WI38 (cell line): ENCODE data around the gene PCK1.

Source experiments
- H3K4me3 ChIP-seq: 2 replicates; pipeline ENCODE4 v1.5.1; 2011; ENCODE audit warnings: low read depth, mild to moderate bottlenecking, control low read depth, low read length
- TF ChIP-seq, protein P1 (sequence below): IDR thresholded peaks from 2 replicates; pipeline ENCODE4 v1.5.1; 2012; ENCODE audit warnings: low read depth, mild to moderate bottlenecking, control low read depth, low read length

The PCK1 gene

DNA sequence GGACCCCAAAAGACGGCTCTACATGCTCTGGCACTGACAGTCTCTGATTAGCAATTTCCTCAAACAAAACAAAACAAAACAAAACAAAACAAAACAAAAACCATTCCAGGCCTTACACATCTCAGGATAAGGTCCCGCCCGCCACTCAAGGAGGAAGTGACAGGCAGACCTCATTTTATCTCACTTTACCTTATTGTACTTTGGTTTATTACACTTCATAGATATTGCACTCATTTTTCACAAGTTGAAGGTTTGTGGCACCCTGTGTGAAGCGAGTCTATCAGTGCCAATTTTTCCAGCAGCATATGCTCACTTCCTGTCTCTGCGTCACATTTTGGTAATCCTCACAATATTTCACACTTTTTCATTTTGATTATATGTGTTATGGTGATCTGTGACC, 44.1 kb downstream of the PCK1 start:
- H3K4me3 ChIP-seq, result no peak overlapping the region
- TF ChIP-seq, protein P1, sequence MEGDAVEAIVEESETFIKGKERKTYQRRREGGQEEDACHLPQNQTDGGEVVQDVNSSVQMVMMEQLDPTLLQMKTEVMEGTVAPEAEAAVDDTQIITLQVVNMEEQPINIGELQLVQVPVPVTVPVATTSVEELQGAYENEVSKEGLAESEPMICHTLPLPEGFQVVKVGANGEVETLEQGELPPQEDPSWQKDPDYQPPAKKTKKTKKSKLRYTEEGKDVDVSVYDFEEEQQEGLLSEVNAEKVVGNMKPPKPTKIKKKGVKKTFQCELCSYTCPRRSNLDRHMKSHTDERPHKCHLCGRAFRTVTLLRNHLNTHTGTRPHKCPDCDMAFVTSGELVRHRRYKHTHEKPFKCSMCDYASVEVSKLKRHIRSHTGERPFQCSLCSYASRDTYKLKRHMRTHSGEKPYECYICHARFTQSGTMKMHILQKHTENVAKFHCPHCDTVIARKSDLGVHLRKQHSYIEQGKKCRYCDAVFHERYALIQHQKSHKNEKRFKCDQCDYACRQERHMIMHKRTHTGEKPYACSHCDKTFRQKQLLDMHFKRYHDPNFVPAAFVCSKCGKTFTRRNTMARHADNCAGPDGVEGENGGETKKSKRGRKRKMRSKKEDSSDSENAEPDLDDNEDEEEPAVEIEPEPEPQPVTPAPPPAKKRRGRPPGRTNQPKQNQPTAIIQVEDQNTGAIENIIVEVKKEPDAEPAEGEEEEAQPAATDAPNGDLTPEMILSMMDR, result no peak

DNA sequence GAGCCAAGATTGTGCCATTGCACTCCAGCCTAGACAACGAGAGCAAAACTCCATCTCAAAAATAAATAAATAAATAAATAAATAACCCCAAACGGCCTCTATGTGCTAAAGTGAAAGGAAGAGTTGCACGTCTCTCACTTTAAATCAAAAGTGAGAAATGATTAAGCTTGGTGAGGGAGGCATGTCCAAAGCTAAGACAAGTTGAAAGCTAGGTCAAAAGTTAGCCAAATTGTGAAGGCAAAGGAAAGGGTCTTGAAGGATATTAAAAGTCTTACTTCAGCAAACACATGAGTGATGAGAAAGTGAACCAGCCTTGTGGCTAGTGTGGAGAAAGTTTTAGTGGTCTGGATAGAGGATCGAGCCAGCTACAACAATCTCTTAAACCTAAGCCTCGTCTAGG, 45.0 kb downstream of the PCK1 start:
- H3K4me3 ChIP-seq, result no peak overlapping the region
- TF ChIP-seq, protein P1, result no peak

DNA sequence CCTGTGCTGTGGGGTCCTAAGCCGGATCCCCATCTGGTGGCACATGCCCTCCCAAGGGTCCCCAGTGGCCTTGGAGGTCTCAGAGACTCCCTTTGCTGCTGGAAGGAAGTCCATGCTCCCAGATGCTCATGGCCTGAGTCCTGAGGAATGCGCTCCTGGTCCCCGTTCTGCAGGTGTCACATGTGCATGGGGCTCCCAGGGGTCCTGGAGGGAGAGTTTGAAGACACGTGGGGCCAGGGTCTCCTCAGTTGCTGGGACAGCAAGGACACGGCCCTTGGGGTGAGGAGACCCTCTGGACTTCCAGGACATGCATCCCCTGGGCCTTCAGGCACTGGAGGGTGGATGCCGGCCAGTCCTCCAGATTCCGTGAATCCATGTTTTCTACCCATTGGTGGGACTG, 47.6 kb downstream of the PCK1 start:
- H3K4me3 ChIP-seq, result no peak overlapping the region
- TF ChIP-seq, protein P1, result no peak

DNA sequence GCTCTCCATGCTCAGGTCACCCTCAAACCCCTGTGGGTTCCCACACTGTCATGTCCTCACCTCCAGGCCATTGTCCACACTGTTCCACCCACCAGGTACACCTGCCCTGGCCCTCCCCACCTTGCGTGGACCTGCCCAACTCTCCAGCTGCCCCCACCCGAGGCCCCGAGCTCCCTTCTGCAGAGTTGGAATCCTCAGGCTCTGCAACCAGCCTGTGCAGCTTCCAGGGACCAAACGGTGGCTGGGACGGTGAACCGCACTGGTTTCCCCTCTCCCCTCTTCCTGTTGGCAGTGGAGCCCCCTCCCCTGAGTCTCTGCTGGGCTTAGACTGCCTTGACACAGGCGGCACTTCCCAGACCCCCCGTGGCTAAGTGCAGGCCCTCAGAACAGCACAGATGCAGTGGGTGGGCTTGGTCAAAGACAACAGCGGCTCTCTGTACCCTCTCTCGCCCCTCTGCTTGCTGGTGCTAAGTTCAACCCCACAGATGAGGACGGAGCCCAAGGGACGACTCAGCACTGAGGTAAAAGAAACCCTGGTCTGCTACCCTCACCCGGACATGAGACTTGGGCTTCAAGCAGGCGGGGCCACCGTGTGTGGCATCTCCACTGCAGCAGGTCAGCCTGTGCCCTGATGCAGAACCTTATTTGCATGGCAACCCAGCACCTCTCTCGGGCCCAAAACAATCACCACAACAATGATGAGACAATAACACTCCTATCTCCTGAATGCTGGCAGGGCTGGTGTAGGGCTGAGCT, 48.4 kb downstream of the PCK1 start:
- TF ChIP-seq, protein P1, result no peak
- no peak overlapping the region for H3K4me3 ChIP-seq

DNA sequence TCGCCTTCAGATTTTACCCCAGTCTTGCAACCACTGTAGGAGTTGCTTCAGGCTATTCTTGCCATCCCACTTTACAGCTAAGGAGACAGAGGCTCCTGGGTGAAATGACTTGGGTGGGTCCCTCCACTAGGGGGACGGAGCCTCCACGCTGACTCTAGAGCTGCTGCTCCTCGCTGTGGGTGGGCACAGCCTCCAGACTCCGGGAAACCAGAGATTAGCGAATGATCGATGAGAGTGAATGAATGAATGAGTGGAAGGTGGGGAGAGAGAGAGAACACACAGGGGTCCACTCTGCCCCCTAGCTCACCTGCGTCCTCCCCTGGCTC, 48.9 kb downstream of the PCK1 start:
- TF ChIP-seq, protein P1, result no peak
- no peak overlapping the region for H3K4me3 ChIP-seq

DNA sequence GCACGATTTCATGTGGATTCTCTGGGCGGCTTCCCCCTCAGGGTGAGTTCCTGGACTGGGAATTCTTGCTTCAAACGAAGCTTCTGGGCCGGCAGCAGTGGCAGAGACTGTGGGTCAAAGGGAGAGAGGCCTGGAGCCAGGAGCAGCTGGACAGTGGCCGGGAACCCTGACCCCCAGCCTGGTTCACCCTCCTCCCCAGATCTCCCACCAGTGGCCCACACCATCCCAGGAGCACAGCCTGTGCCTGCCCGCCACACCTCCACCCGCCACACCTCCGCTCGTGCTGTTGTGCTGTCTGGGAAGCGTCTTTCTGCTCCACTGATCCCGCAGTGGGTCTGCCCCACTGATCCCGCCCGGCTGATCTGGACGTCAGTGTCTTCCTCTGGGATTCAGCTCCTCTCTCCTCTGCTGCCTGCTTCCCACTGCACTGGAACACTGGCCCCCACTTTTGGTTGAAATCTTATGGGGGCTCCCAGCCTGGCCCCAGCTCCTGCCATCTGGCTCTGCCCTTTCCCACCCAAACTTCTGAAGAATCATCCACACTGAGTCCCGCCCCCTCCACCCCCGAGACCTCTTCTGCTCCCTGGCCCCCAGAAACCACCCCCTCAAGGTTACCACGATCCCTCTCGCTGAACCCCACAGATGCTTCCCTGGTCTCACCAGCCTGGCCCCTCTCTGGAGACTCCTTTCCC, 49.5 kb downstream of the PCK1 start:
- TF ChIP-seq, protein P1, result no peak
- no peak overlapping the region for H3K4me3 ChIP-seq

DNA sequence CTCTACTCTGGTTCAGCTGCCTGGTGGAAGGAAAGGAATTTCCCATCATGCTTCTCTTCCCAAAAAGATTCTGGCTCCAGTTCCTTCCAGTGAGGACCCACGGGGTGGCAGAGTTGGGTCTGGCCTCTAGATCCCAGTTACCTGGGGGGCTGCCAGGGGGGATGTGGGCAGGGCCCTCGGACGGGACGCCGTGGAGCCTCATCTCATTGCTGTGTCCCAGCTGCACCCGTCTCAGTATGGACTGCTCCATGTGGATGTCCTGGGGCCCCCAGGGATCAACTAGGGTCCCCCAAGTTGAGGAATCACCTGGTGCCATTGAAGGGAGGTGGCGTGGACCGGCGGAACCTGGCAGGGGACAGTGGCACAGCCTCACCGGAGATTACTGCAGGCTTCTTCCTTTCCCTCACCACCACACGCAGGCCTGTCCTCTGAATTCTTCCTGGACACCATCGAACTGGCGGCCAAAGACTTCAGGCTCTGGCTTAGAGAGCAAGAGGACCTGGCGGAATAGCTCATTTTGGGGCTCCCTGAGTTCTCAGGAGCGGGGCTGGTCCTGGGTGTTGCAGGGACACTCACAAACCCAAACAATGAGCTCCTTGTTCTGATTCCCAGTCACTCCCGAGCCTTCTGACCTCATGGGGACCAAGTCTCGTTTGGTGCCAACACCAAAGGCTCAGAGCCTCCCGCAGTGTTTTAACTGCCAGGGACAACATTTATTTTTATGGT, 50.8 kb downstream of the PCK1 start:
- TF ChIP-seq, protein P1, result no peak
- H3K4me3 ChIP-seq, result no peak overlapping the region
